DOHH2 (cell line): ENCODE measurements around the gene MAP4K4.
A peak's percentile ranks its signal among the peaks of the same experiment; 100 is the strongest.

ENCODE experiments used
- H3F3A ChIP-seq: fragments of 200-600 bp; sonication (generic), shearing (Covaris generic); 2 replicates; pipeline ENCODE4 v1.6.0; 2016; ENCODE audit warnings: antibody characterized with exemption, mild to moderate bottlenecking; ENCODE audit not compliant: control insufficient read depth, insufficient read depth
- H3K27ac ChIP-seq: fragments of 200-600 bp; sonication (generic); 2 replicates; pipeline ENCODE4 v1.5.1; 2014; ENCODE audit warnings: low read depth, mild to moderate bottlenecking, low read length, moderate library complexity
- H3K27me3 ChIP-seq: fragments of 200-600 bp; sonication (generic); 2 replicates; pipeline ENCODE4 v1.6.1; 2014; ENCODE audit warnings: mild to moderate bottlenecking, low read length, mixed read lengths; ENCODE audit not compliant: control insufficient read depth
- H3K36me3 ChIP-seq: fragments of 200-600 bp; sonication (generic); 2 replicates; pipeline ENCODE4 v1.6.1; 2014; ENCODE audit warnings: mild to moderate bottlenecking, low read length, moderate library complexity, mixed read lengths; ENCODE audit not compliant: control insufficient read depth
- H3K4me1 ChIP-seq: fragments of 200-600 bp; sonication (generic); 2 replicates; pipeline ENCODE4 v1.6.1; 2014; ENCODE audit warnings: mild to moderate bottlenecking, low read length, mixed read lengths; ENCODE audit not compliant: control insufficient read depth
- H3K4me2 ChIP-seq: fragments of 200-600 bp; sonication (generic); 2 replicates; pipeline ENCODE4 v1.6.0; 2014; ENCODE audit warnings: mild to moderate bottlenecking, low read length, moderate library complexity
- H3K4me3 ChIP-seq: fragments of 200-600 bp; sonication (generic); 2 replicates; pipeline ENCODE4 v1.5.1; 2014; ENCODE audit warnings: mild to moderate bottlenecking, low read length, mixed read lengths
- H3K79me2 ChIP-seq: fragments of 200-600 bp; sonication (generic); 2 replicates; pipeline ENCODE4 v1.6.1; 2014; ENCODE audit warnings: mild to moderate bottlenecking, low read length, mixed read lengths; ENCODE audit not compliant: control insufficient read depth
- H3K9me2 ChIP-seq: fragments of 200-600 bp; sonication (generic); replicated peaks from 2 replicates; pipeline ENCODE4 v1.6.1; 2014; ENCODE audit warnings: mild to moderate bottlenecking, low read length, mixed read lengths; ENCODE audit not compliant: control insufficient read depth
- H3K9me3 ChIP-seq: fragments of 200-600 bp; sonication (generic); 2 replicates; pipeline ENCODE4 v1.6.1; 2014; ENCODE audit warnings: antibody characterized with exemption, low read length, mixed read lengths; ENCODE audit not compliant: control insufficient read depth, insufficient read depth
- H4K20me1 ChIP-seq: fragments of 200-600 bp; sonication (generic); 2 replicates; pipeline ENCODE4 v1.6.0; 2014; ENCODE audit warnings: low read depth, mild to moderate bottlenecking, antibody characterized with exemption, low read length, moderate library complexity; ENCODE audit not compliant: control insufficient read depth, insufficient read depth
- CTCF ChIP-seq: fragments of 200-600 bp; sonication (generic); IDR thresholded peaks from one replicate; pipeline ENCODE4 v1.5.1; 2014; ENCODE audit warnings: antibody characterized with exemption, mild to moderate bottlenecking, low read depth, low read length; ENCODE audit not compliant: poor library complexity, severe bottlenecking
- EZH2phosphoT487 ChIP-seq: fragments of 200-600 bp; sonication (generic); IDR thresholded peaks from 2 replicates; pipeline ENCODE4 v1.6.1; 2017; ENCODE audit warnings: borderline replicate concordance, mild to moderate bottlenecking, antibody characterized with exemption, low read length, moderate library complexity, mixed read lengths

Gene MAP4K4

GRCh38 chr2:101762451-101763171, 65.1 kb downstream of the MAP4K4 start:
- TF ChIP-seq EZH2phosphoT487 (no peak), CTCF (no peak)
- Histone ChIP-seq H3K27ac (no peak overlapping the region), H3K4me3 (no peak overlapping the region), H3K4me1 (peaks cover 74% of the 10 kb centered on the region), H3F3A (no peaks in the 10 kb centered on the region), H3K9me2 (no peaks in the 10 kb centered on the region), H3K4me2 (peak overlapping the region; percentile 33), H3K9me3 (no peaks in the 10 kb centered on the region), H3K79me2 (peaks cover 95% of the 10 kb centered on the region), H4K20me1 (peaks cover 48% of the 10 kb centered on the region), H3K36me3 (peaks cover 2% of the 10 kb centered on the region), H3K27me3 (no peaks in the 10 kb centered on the region)

- Histone ChIP-seq H3K36me3 (peaks cover 2% of the 10 kb centered on the region), H3K27me3 (no peaks in the 10 kb centered on the region), H3K4me3 (no peak overlapping the region), H3K4me1 (peaks cover 75% of the 10 kb centered on the region), H3F3A (no peaks in the 10 kb centered on the region), H3K9me2 (no peaks in the 10 kb centered on the region), H4K20me1 (peaks cover 52% of the 10 kb centered on the region), H3K9me3 (no peaks in the 10 kb centered on the region), H3K4me2 (no peak overlapping the region), H3K27ac (no peak overlapping the region), H3K79me2 (peaks cover 95% of the 10 kb centered on the region)
- TF ChIP-seq EZH2phosphoT487 (no peak), CTCF (no peak)
These were observed 66.2 kb downstream of the MAP4K4 start for GRCh38 chr2:101763496-101764333.

GRCh38 chr2:101766337-101766736, 68.8 kb downstream of the MAP4K4 start:
- H3K27ac ChIP-seq: no peak overlapping the region

More at GRCh38 chr2:101766337-101766736, 68.8 kb downstream of the MAP4K4 start:
- TF ChIP-seq CTCF (no peak), EZH2phosphoT487 (no peak)
- Histone ChIP-seq H4K20me1 (peaks cover 65% of the 10 kb centered on the region), H3K4me2 (peak overlapping the region; percentile 46), H3K79me2 (peaks cover 100% of the 10 kb centered on the region), H3K27me3 (no peaks in the 10 kb centered on the region), H3K9me3 (no peaks in the 10 kb centered on the region), H3K9me2 (no peaks in the 10 kb centered on the region), H3F3A (no peaks in the 10 kb centered on the region), H3K4me1 (peaks cover 93% of the 10 kb centered on the region), H3K4me3 (peak overlapping the region; percentile 17; the same call in 1 of the 2 replicates), H3K36me3 (peaks cover 4% of the 10 kb centered on the region)
